PC-3 (cell line): ENCODE results near the gene UNC5C. TPM values are rescaled to one million over a fixed set of nuclear protein-coding genes. Genes with fewer than 3 reads are reported as not detected.

ENCODE experiments used
- ATAC-seq: fragments of 200-7000 bp; cut with Tn5 transposase; 2 replicates; pipeline ENCODE4 v1.9.1; 2020; ENCODE audit warnings: mild to moderate bottlenecking, moderate library complexity
- BruUV-seq: library from RNA; stranded (reverse); fragments of 400-500 nt; replicated peaks from 2 replicates; lab custom pipeline; 2021; lab: Mats Ljungman, UMichigan
- CTCF ChIA-PET: fragments of 300-600 bp; sonication (Branson Sonifier 250); formaldehyde crosslinking; loops from one replicate; lab custom pipeline; 2022; ENCODE audit warnings: antibody characterized with exemption; lab: Charles Lee
- POLR2A ChIA-PET: fragments of 300-600 bp; sonication (Branson Sonifier 250); formaldehyde crosslinking; loops from one replicate; lab custom pipeline; 2022; ENCODE audit warnings: antibody characterized with exemption; ENCODE audit not compliant: unreplicated experiment; lab: Charles Lee
- DNase-seq: peaks from one replicate; pipeline ENCODE4 v3.0.0-alpha.2; 2015
- H2AFZ ChIP-seq: fragments of 300-600 bp; sonication (generic); 2 replicates; pipeline ENCODE4 v1.6.0; 2016; ENCODE audit warnings: antibody characterized with exemption, low read length
- H3F3A ChIP-seq: fragments of 300-600 bp; sonication (generic); one replicate; pipeline ENCODE4 v1.6.0; 2017; ENCODE audit warnings: antibody characterized with exemption, low read length, control low read depth, mild to moderate bottlenecking; ENCODE audit not compliant: unreplicated experiment
- H3K27ac ChIP-seq: fragments of 300-600 bp; sonication (generic); 2 replicates; pipeline ENCODE4 v1.5.1; 2016; ENCODE audit warnings: mild to moderate bottlenecking, low read length
- H3K27me3 ChIP-seq: fragments of 300-600 bp; sonication (generic); 2 replicates; pipeline ENCODE4 v1.6.1; 2016; ENCODE audit warnings: low read length, mixed read lengths
- H3K36me3 ChIP-seq: fragments of 300-600 bp; sonication (generic); 2 replicates; pipeline ENCODE4 v1.6.1; 2016; ENCODE audit warnings: low read depth, mixed run types, low read length, mixed read lengths
- H3K4me1 ChIP-seq: fragments of 300-600 bp; sonication (generic); 2 replicates; pipeline ENCODE4 v1.5.1; 2016; ENCODE audit warnings: low read length; ENCODE audit not compliant: insufficient read depth
- H3K4me2 ChIP-seq: fragments of 300-600 bp; sonication (generic); 2 replicates; pipeline ENCODE4 v1.6.0; 2016; ENCODE audit warnings: low read length
- H3K4me3 ChIP-seq: fragments of 300-600 bp; sonication (generic); 2 replicates; pipeline ENCODE4 v1.5.1; 2016; ENCODE audit warnings: mild to moderate bottlenecking, low read length, mixed read lengths
- H3K79me2 ChIP-seq: fragments of 300-600 bp; sonication (generic); 2 replicates; pipeline ENCODE4 v1.6.1; 2017; ENCODE audit warnings: low read length, mixed read lengths
- H3K9ac ChIP-seq: fragments of 300-600 bp; sonication (generic); 2 replicates; pipeline ENCODE4 v1.6.0; 2016; ENCODE audit warnings: mild to moderate bottlenecking, low read length
- H3K9me2 ChIP-seq: fragments of 300-600 bp; sonication (generic); replicated peaks from 2 replicates; pipeline ENCODE4 v1.6.1; 2016; ENCODE audit warnings: mixed run types, low read length, mixed read lengths
- H3K9me3 ChIP-seq: fragments of 300-600 bp; sonication (generic); 2 replicates; pipeline ENCODE4 v1.6.1; 2016; ENCODE audit warnings: low read length, mixed read lengths
- H4K20me1 ChIP-seq: fragments of 300-600 bp; sonication (generic); 2 replicates; pipeline ENCODE4 v1.6.1; 2016; ENCODE audit warnings: low read length, mixed read lengths
- CTCF ChIP-seq: fragments of 300-600 bp; sonication (generic); conservative IDR thresholded peaks from 2 replicates; pipeline ENCODE4 v1.5.1; 2017; ENCODE audit warnings: antibody characterized with exemption, low read depth, mild to moderate bottlenecking, low read length
- EZH2 ChIP-seq: fragments of 300-600 bp; sonication (generic); IDR thresholded peaks from one replicate; pipeline ENCODE4 v1.6.1; 2017; ENCODE audit warnings: antibody characterized with exemption, mild to moderate bottlenecking, low read length; ENCODE audit not compliant: unreplicated experiment
- EZH2phosphoT487 ChIP-seq: fragments of 300-600 bp; sonication (generic); IDR thresholded peaks from 2 replicates; pipeline ENCODE4 v1.6.1; 2018; ENCODE audit warnings: mild to moderate bottlenecking, antibody characterized with exemption, low read length, borderline replicate concordance
- intact Hi-C: fragments of 100-400 bp; cut with micrococcal nuclease; formaldehyde crosslinking; loops from 2 replicates; pipeline ENCODE4 v1.9.0; 2023
- total RNA-seq: library from RNA; depleted of rRNA; stranded (reverse); fragments of >200 nt; gene quantifications from 2 replicates; pipeline ENCODE4 v1.2.3, GENCODE V29; 2014

UNC5C gene
- total RNA-seq, 1 experiment from 2014 or later: not detected

GRCh38 chr4:95263960-95264359, 284.8 kb downstream of the UNC5C start:
- no peaks in the 10 kb centered on the region for H3F3A ChIP-seq
- H3K4me1 ChIP-seq: peaks cover 28% of the 10 kb centered on the region
- no peaks in the 10 kb centered on the region for H3K79me2 ChIP-seq
- ChIA-PET POLR2A (no interaction called here), CTCF (no interaction called here)
- ATAC-seq: no peak
- no peaks in the 10 kb centered on the region for H3K27me3 ChIP-seq
- TF ChIP-seq EZH2: no peak
- TF ChIP-seq EZH2phosphoT487: no peak
- TF ChIP-seq CTCF: no peak
- BruUV-seq: no TSS peak
- H3K4me2 ChIP-seq: no peak overlapping the region
- H4K20me1 ChIP-seq: no peaks in the 10 kb centered on the region
- intact Hi-C loops: no loop called here
- H3K9ac ChIP-seq: no peak overlapping the region
- no peak for DNase-seq
- H3K9me2 ChIP-seq: no peaks in the 10 kb centered on the region
- no peaks in the 10 kb centered on the region for H3K36me3 ChIP-seq
- H3K9me3 ChIP-seq: no peaks in the 10 kb centered on the region
- no peak overlapping the region for H3K4me3 ChIP-seq
- H2AFZ ChIP-seq: no peak overlapping the region
- H3K27ac ChIP-seq: no peak overlapping the region

- POLR2A ChIA-PET: no interaction called here
- BruUV-seq: no TSS peak
Observed at GRCh38 chr4:95263391-95263790, 285.4 kb downstream of the UNC5C start.

More at GRCh38 chr4:95263391-95263790, 285.4 kb downstream of the UNC5C start:
- H2AFZ ChIP-seq: no peak overlapping the region
- H3K9me3 ChIP-seq: no peaks in the 10 kb centered on the region
- DNase-seq (no peak), ATAC-seq (no peak)
- TF ChIP-seq EZH2 (no peak), EZH2phosphoT487 (no peak), CTCF (no peak)
- H3K27ac ChIP-seq: no peak overlapping the region
- no peaks in the 10 kb centered on the region for H3K27me3 ChIP-seq
- CTCF ChIA-PET: no interaction called here
- no peaks in the 10 kb centered on the region for H4K20me1 ChIP-seq
- no peak overlapping the region for H3K4me2 ChIP-seq
- no peaks in the 10 kb centered on the region for H3K36me3 ChIP-seq
- H3K9me2 ChIP-seq: no peaks in the 10 kb centered on the region
- H3K79me2 ChIP-seq: no peaks in the 10 kb centered on the region
- intact Hi-C loops: no loop called here
- no peaks in the 10 kb centered on the region for H3F3A ChIP-seq
- H3K9ac ChIP-seq: no peak overlapping the region
- H3K4me1 ChIP-seq: peaks cover 23% of the 10 kb centered on the region
- H3K4me3 ChIP-seq: no peak overlapping the region
